HG03521 (cell line): ENCODE results near the gene CDK5.
A peak's percentile ranks its signal among the peaks of the same experiment; 100 is the strongest.
"Not testable (repeated sequence)": the region's sequence is repeated elsewhere in the genome, so short reads cannot be mapped to it uniquely, and the experiment has no call there.

Source experiments
- ATAC-seq: cut with Tn5 transposase; IDR thresholded peaks from one replicate; pipeline ENCODE4 v1.9.1; 2021; ENCODE audit warnings: mild to moderate bottlenecking, moderate library complexity; ENCODE audit not compliant: unreplicated experiment

The CDK5 gene

DNA sequence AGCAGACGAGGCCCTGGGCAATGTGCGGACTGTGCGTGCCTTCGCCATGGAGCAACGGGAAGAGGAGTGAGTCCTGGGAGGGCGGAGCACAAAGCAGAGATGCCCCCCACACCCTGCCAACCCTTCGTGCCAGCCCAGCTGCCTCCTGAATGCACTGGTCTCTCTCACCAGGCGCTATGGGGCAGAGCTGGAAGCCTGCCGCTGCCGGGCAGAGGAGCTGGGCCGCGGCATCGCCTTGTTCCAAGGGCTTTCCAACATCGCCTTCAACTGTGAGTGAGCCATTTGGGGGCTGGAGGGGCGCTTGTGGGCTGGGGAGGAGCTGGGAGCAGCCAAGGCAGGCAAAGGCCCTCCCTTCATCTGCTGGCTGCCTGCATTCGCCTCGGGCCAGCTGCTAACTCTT lies 21.8 kb downstream of the CDK5 start:
- ATAC-seq, result no peak

DNA sequence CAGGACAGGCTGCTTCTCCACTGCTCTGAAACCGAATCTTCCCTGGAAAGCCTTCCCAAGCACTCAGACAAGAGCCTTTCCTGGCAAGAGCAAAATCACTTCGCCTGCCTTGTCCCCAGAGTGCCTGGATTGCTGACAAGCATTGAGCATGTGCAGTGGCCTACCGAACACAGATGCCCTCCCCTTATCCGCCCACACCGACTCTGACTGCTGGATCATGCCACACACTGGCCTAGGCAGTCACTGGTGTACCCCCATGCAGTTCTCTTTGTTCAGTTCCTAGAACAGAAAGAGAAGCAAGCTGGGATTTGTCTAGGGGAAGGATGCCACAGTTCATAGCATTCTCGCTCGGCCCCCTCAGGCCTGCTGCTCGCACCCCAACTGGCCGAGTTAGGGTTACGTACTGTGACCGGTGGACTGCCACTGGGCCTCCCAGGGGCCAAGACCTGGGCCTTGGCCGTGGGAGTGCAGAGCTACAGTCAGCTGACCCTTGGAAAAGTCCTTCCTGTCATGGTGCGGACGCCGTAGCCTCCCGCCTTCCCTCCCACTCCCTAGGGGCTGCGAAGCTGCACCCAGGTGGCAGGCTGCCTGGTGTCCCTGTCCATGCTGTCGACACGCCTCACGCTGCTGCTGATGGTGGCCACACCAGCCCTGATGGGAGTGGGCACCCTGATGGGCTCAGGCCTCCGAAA lies 22.5 kb downstream of the CDK5 start:
- ATAC-seq, result no peak

- ATAC-seq, result no peak
These were observed 23.2 kb downstream of the CDK5 start for GRCh38 chr7:151034312-151035025.

- no peak for ATAC-seq
These were observed 23.8 kb downstream of the CDK5 start for GRCh38 chr7:151033864-151034249.

DNA sequence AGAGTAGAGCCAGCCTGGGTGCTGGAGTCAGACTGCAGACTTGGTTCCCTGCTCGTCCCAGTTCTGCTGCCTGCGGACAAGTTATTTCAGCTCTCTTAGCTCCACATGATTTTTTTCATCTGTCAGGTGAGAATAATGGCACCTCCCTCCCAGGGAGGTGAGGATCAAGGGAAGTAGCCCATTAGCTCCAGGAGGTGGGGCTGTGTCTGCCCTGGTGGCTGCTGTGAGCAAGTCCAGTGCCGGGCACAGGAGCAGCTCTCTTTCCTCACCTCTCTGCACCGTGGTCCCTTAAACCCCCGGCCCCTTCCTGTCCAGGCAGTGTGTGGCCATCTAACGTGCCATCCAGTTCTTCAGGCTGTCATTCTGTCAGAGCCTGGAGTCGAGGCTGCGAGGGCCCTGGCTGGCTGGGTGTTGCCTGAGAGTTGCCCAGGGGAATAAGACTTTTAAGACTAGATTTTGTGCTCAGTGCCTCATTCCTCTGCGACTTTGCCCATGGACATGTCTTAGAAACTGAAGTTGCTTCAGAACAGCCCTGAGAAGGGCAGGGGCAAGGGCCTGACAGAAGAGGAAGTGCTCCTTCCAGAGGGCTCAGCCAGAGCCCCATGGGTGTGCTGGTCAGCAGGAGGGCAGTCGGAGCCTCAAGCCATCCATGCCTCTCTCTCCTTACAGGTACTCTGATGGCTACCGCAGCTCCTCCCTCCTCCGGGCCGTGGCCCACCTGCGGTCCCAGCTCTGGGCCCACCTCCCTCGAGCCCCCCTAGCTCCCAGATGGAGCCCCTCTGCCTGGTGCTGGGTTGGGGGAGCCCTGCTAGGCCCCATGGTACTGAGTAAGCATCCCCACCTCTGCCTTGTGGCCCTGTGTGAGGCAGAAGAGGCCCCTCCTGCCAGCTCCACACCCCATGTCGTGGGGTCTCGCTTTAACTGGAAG lies 24.5 kb downstream of the CDK5 start:
- no peak for ATAC-seq

DNA sequence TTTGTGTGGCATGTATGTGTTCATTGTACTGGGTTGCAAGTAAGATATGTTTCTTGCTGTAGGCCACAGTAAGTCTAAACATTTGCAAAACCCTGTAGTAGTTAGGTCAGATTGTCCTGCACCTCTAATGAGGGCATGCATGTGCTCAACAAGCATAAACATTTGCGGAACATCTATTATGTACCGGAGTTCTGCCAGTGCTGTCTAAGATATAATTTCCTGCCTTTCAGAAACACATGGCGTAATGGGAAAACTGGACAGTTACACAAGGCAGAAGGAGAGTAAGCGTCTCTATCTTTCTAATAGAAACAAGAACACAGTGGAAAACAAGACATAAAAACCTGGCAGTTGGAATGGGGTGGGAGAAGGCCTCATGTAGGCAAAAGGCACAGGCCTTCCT lies 26.7 kb downstream of the CDK5 start:
- no peak for ATAC-seq

GRCh38 chr7:151028948-151029501 lies 28.7 kb downstream of the CDK5 start:
- no peak for ATAC-seq

DNA sequence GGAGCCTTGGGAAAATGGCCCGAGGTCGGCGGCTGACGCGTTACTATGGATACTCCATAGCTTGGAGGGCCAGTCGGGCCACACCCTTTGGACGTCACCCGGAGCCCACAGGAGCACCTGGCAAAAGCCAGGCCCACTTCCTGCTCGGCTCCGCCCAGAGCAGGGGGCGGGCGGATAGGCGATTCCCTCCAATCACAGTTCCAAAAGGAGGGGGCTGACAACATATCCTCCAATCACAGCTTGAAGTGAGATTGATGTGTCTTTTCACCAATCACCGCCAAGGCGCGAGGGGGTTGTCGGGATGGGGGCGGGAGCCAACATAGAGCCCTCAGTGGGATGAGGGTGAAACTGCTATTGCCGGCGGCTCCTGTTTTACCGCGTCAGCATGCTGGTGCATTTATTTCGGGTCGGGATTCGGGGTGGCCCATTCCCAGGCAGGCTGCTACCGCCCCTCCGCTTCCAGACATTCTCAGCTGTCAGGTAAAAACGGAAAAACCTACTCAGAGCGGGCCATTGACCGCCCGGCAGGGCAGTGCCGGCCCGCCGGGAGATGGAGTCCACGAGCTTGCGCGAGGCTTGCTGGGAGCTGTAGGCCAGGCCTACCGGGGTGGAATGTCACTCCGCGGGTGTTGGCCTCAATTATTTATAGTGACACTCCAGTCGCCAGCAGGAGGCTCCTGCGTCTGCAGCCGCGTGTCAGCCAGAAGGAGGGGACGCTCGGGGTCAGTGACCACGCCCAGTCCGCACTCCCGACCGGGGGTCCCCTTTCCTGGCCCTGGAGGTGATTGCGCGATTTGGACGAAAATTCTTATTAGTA lies 29.4 kb downstream of the CDK5 start, which contains the start of gene ABCB8:
Gene ABCB8, plus strand, starts transcription at position 320 of the 817 bp plus-strand sequence. Its CDS starts 66 bp downstream, at position 386.
- peak; percentile 96 for ATAC-seq

- ATAC-seq, result not testable (repeated sequence)
These were observed 30.0 kb downstream of the CDK5 start for GRCh38 chr7:151027728-151028130.

DNA sequence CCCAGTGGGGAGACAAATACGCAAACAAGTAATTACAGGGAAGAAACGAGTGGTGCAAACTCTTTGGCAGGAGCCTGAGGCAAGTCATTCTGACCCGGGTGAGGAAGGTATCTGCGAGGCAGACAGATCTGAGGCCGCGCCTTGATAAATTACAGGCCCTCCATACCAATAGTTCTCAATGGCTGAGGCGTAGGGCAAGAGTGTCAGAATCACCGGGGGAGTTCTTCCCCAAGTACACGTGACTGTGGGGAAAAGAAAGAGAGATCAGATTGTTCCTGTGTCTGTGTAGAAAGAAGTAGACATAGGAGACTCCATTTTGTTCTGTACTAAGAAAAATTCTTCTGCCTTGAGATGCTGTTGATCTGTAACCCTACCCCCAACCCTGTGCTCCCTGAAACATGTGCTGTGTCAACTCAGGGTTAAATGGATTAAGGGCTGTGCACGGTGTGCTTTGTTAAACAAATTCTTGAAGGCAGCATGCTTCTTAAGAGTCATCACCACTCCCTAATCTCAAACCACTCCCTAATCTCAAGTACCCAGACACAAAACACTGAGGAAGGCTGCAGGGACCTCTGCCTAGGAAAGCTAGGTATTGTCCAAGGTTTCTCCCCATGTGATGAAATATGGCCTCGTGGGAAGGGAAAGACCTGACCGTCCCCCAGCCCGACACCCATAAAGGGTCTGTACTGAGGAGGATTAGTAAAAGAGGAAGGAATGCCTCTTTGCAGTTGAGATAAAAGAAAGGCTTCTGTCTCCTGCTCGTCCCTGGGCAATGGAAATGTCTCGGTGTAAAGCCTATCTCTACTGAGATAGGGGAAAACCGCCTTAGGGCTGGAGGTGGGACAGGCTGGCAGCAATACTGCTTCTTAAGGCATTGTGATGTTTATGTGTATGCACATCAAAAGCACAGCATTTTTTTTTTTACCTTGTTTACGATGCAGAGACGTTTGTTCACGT lies 30.6 kb downstream of the CDK5 start:
- ATAC-seq, result not testable (repeated sequence)

DNA sequence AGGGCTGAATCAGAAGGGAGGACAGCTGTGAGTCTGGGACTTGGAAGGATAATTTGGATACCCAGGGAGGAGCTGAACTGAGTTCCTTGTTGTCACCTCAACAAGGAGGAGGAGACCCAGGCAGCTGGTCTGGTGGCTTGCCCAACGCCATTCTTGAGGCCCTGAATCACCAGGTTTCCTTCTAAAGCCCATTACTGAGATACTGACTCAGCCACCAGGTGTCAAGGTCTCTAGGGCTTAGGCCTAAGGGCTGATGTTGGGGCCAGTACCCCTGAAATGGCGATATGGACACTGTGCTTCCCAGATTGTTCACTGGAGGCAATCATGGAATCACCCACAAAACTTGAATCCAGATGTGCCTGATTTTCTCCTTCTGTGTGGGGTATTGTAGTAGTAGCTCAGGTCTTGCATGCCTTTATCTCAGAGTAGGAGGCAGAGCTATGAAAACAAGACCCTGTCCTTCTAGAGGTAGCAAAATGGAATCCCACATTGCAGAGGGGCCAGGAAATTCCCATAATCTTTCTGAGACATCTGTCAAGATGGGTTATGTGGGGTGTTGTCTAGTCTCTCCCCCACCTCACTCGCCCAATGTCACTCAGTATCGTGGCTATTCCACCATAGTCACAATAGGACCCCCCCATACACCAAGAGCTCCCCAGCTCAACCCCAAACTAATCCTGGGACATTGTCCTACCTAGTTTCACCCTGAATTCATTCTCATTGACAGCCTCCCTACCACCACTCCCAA lies 31.6 kb downstream of the CDK5 start:
- ATAC-seq, result no peak

GRCh38 chr7:151024435-151025056 lies 33.2 kb downstream of the CDK5 start, which contains the start of gene ATG9B:
ATG9B (minus strand) TSS chr7:151024494; CDS start chr7:151024423, 71 bp downstream.
- ATAC-seq, result no peak

DNA sequence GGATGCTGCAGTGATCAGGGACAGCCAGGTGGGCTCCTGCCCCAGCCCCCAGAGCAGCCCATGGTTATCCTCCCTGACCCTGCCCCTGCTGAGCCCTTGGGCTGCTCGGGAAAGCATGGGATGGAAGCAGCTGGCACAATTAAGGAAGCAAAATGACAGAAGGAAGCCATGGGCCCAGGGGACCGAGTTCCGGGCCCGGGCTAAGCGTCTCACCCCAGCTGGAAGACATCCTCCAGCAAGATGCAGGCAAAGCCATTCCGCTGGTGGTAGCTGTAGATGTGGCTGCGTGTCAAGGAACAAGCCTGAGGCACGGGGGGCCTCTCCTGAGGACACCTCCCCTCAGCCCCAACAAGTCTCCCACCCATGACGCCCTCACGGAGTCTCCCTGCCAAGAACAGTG lies 34.5 kb downstream of the CDK5 start:
- no peak for ATAC-seq

- ATAC-seq, result no peak
These were observed 37.5 kb downstream of the CDK5 start for GRCh38 chr7:151020231-151020630.

DNA sequence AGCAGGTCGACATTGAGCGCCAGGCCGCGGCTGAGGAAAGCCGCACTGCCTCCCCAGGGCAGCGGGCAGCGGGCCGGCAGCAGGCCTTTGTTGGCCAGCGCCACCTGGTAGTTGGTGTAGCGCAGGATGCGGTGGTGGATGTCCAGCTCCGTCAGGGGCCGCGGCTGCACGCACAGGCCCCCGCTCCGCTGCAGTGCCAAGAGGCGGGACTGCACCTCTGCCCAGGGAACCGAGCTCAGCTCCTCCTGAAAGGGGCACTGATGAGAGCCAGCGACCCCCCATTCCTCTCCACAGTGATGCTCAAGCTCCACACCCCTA lies 38.6 kb downstream of the CDK5 start:
- no peak for ATAC-seq

DNA sequence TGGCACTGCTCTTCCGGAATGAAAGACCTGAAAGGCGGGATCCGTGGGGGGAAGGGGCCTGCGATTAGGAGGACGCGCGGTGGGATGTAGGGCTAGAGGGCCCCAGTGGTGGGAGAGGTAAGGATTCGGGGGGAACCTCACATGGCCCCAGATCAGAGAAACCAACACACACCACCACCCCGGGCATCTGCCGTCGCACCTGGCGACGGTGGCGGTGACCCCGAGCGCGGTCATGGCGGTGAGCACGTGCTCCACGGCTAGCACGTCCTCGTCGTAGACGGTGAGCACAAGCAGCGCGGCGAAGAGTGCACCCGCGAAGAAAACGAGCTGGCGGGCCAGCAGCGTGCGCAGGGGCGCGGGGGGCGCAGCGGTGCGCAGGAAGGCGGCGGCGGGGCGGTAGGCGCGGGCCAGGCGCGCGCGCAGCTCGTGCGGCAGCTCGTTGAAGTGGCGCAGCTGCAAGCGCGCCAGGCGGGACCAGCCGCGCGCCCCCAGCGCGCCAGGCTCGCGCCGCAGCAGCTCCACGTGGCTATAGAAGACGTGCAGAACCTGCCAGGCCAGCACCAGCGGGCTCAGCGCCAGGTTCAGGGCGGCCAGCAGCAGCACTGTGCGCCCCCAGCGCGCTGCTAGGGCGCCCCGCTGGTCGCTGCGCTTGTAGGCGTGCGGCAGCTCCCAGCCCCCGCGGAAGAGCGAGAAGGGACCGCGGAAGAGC lies 39.1 kb downstream of the CDK5 start:
- no peak for ATAC-seq

- no peak for ATAC-seq
These were observed 39.7 kb downstream of the CDK5 start for GRCh38 chr7:151017953-151018420.
